Lung (tissue), 12 donors: ENCODE data around the gene SLC2A9. TPM values are rescaled to one million over a fixed set of nuclear protein-coding genes. Genes with fewer than 3 reads are reported as not detected.

Experiments used
- ATAC-seq: fragments of 200-7000 bp; cut with Tn5 transposase; one replicate; pipeline ENCODE4 v1.9.1; 2020; ENCODE audit warnings: moderate number of reproducible peaks; ENCODE audit not compliant: insufficient read depth, low FRiP score
- DNase-seq, 3 donors: peaks; one replicate each; pipeline ENCODE4 v3.0.0-alpha.2; 2013 to 2017
- H3K27ac ChIP-seq, 2 donors: one replicate each; pipeline ENCODE4 v1.5.1; 2013; ENCODE audit warnings: mild to moderate bottlenecking in 2 of 2, moderate library complexity in 2 of 2, control low read depth in 1 of 2, inconsistent platforms in 1 of 2, low read depth in 1 of 2, low read length in 1 of 2
- H3K27me3 ChIP-seq, 3 donors: one replicate each; pipeline ENCODE4 v1.5.1; 2013; ENCODE audit warnings: low read length in 2 of 3; ENCODE audit not compliant: control insufficient read depth in 3 of 3, insufficient read depth in 3 of 3
- H3K36me3 ChIP-seq, 4 donors: one replicate each; pipeline ENCODE4 v1.5.1; 2013; ENCODE audit warnings: low read length in 4 of 4, mild to moderate bottlenecking in 1 of 4, moderate library complexity in 1 of 4; ENCODE audit not compliant: control insufficient read depth in 4 of 4, insufficient read depth in 4 of 4
- H3K4me1 ChIP-seq, 5 donors: one replicate each; pipeline ENCODE4 v1.5.1; 2013; ENCODE audit warnings: low read length in 5 of 5, mild to moderate bottlenecking in 2 of 5, moderate library complexity in 1 of 5; ENCODE audit not compliant: control insufficient read depth in 5 of 5, insufficient read depth in 5 of 5
- H3K4me3 ChIP-seq: one replicate; pipeline ENCODE4 v1.5.1; 2013; ENCODE audit warnings: mild to moderate bottlenecking, control low read depth, moderate library complexity
- H3K9ac ChIP-seq, 2 donors: one replicate each; pipeline ENCODE4 v1.5.1; 2013; ENCODE audit warnings: low read length in 2 of 2, control low read depth in 1 of 2; ENCODE audit not compliant: insufficient read depth in 1 of 2
- H3K9me3 ChIP-seq, 4 donors: one replicate each; pipeline ENCODE4 v1.5.1; 2013; ENCODE audit warnings: low read length in 3 of 4, mild to moderate bottlenecking in 1 of 4, moderate library complexity in 1 of 4; ENCODE audit not compliant: control insufficient read depth in 4 of 4, insufficient read depth in 3 of 4
- CTCF ChIP-seq: IDR thresholded peaks from 2 replicates; pipeline ENCODE4 v1.5.1; 2012; ENCODE audit warnings: mild to moderate bottlenecking; ENCODE audit errors: control extremely low read depth, extremely low read depth
- WGBS, 2 donors: extraction: QIAGEN DNeasy Blood & Tissue Kit; methylation state at CpG; one replicate each; pipeline ENCODE4 v1.1.7; 2013; 5-methylcytosine and 5-hydroxymethylcytosine counted together
- polyA plus RNA-seq, 2 donors: library from polyadenylated mRNA; stranded (reverse); fragments of 200-250 nt; gene quantifications; one replicate each; pipeline ENCODE4 v1.2.1, GENCODE V29; 2013
- total RNA-seq, 2 donors: library from RNA; depleted of rRNA in 1 of 2; stranded (reverse); fragments of >200 nt in 1 of 2; gene quantifications; one replicate each; pipeline ENCODE4 v1.2.1, GENCODE V29; 2014 to 2021
- donor health status: control.
- donor health status: control.
- donor health status: Bipolar disorder and iron deficiency.
- donor health status: healthy.
- donor health status: DM: yes; HTN: yes; CAD: no.

SLC2A9 gene
- total and polyA plus RNA-seq, 4 donors = 2.9 to 18.6 (median 7.6) TPM

GRCh38 chr4:10033191-10033881 is 12.0 kb upstream of the SLC2A9 start:
- H3K27me3 ChIP-seq = no peaks in the 10 kb centered on the region
- TF ChIP-seq CTCF = no peak
- DNase-seq (no peak), ATAC-seq (peak; percentile 72)
- no peaks in the 10 kb centered on the region for H3K9me3 ChIP-seq
- no peaks in the 10 kb centered on the region for H3K36me3 ChIP-seq
- H3K4me1 ChIP-seq = peaks cover 0 to 29% (median 3%) of the 10 kb centered on the region in 5 donors
- H3K9ac ChIP-seq = no peak overlapping the region
- H3K4me3 ChIP-seq = no peak overlapping the region
- peak overlapping the region; percentile 21 to 58 for H3K27ac ChIP-seq
- WGBS, 2 donors = 48 to 50% methylated on average over 18 of the region's 18 CpGs

DNA sequence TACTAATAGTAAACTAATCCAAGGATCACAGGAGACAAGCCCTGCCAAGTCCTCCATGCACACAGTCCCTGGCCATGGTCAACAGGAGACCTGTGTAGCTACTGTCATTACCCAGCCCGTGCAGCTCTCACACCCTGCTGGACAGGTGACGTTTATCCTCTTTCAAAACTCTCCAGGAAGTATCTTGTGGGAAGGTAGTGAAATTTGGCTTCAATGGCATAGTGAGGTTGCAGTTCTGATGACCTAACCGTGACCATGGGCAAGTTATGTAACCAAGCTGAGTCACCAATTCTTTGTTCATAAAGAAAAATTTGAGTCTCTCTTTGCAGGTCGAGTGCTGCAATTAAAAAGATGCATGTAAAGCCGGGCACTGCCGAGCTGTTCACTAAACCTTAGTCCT is 11.3 kb upstream of the SLC2A9 start:
- TF ChIP-seq CTCF = no peak
- DNase-seq = no peak
- H3K4me3 ChIP-seq = no peak overlapping the region
- H3K27me3 ChIP-seq = no peaks in the 10 kb centered on the region
- no peaks in the 10 kb centered on the region for H3K36me3 ChIP-seq
- H3K27ac ChIP-seq = peak overlapping the region; percentile 13 to 58
- peaks cover 0 to 29% (median 3%) of the 10 kb centered on the region in 5 donors for H3K4me1 ChIP-seq
- no peaks in the 10 kb centered on the region for H3K9me3 ChIP-seq
- H3K9ac ChIP-seq = no peak overlapping the region
- peak; percentile 70 for ATAC-seq
- WGBS, 2 donors = 25 to 49% methylated on average over 6 of the region's 6 CpGs

GRCh38 chr4:10031668-10032590 is 10.6 kb upstream of the SLC2A9 start:
- Histone ChIP-seq H3K27ac (peak overlapping the region in 1 of 2 donors; percentile 60), H3K27me3 (no peaks in the 10 kb centered on the region), H3K9ac (no peak overlapping the region), H3K36me3 (no peaks in the 10 kb centered on the region), H3K4me3 (no peak overlapping the region), H3K4me1 (peaks cover 0 to 29% (median 3%) of the 10 kb centered on the region in 5 donors), H3K9me3 (no peaks in the 10 kb centered on the region)
- DNase-seq (no peak), ATAC-seq (no peak)
- no peak for TF ChIP-seq CTCF
- WGBS, 2 donors = 70 to 71% methylated on average over 10 of the region's 10 CpGs
